ENCODE measurements around the gene RBCK1.

- peak in 2 of 4 experiments; percentile 23 to 38 for TF ChIP-seq CTCF (IDR thresholded peaks at IDR 0.05)
- peak; percentile 85 to 90 for TF ChIP-seq POLR2A (IDR thresholded peaks at IDR 0.05)
These were observed 54.3 kb downstream of the RBCK1 start, which contains the start of gene TBC1D20 for GRCh38 chr20:462199-462991.
